Activated gamma-delta T cell treated with Interleukin-2 at 50 U/mL for 16 hours (primary cell): ENCODE measurements around the gene CLDN5.
"Not testable (repeated sequence)": the region's sequence is repeated elsewhere in the genome, so short reads cannot be mapped to it uniquely, and the experiment has no call there.

Experiments used
- DNase-seq: peaks from one replicate; pipeline ENCODE4 v3.0.0-alpha.2; 2020

The CLDN5 gene

DNA sequence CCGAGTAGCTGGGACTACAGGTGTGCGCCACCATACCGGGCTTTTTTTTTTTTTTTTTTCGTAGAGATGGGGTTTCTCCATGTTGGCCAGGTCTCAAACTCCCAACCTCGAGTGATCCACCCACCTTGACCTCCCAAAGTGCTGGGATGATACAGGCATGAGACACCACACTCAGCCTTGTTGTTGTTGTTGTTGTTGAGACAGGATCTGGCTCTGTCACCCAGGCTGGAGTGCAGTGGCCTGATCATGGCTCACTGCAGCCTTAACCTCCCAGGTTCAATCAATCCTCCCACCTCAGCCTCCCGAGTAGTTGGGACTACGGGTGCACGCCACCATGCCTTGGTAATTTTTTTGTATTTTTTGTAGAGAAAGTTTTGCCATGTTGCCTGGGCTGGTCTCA, 23.4 kb upstream of the CLDN5 start:
- DNase-seq: no peak

DNA sequence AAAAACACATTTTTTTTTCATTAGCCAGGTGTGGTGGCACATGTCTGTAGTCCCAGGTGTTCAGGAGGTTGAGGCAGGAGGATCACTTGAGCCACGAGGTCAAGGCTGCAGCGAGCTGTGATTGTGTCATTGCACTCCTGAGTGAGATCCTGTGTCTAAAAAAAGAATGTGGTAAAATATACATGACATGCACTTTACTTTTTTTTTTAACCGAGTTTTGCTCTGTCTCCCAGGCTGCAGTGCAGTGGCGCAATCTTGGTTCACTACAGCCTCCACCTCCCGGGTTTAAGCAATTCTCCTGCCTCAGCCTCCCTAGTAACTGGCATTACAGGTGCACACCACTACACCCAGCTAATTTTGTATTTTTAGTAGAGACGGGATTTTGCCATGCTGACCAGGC, 22.5 kb upstream of the CLDN5 start:
- no peak for DNase-seq

DNA sequence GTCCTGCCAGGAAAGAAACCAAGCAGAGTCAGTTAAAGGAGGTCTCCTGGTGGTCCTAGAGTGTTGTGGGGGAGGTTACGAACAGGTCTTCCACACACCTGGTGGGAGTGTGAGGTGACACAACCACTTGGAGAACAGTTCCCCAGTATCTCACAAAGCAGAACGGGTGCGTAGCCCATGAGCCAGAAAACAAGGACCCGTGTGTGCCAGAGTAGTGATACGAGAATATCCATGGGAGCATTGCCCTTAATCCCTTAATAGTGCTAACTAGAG, 21.7 kb upstream of the CLDN5 start:
- no peak for DNase-seq

DNA sequence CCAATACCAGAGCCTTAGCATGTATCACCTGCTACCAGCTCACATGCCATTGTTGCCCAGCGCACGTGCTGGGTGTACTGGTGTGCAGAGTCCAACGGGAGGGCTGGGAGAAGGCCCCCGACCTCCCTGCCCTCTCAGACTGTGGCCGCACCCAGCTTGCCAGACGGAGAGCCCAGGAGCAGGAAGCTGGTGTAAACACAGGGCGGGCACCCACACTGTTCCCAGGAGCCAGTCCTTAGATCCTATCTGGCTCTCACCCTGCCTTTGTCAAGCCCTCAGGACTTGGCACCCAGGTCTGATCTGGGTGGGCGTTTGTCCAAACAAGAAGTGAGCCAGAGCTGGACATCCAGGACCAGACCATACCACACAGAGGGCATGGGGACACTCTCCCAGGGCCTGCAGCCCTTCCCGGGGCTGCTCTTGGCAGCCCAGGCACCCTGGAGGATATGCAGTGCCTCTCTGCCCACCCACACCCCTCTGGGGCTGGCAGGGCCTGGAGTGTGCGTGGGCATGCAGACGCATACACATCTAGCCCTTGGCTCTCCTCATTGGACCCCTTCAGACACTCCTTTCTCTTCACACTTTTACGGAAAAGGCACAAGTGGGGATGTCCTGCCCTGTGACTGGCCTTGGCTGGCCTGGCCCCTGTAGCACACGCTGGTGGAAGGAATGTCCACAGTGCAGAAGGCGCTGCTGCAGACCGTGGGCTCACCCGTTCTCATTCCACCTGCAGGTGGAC, 19.9 kb upstream of the CLDN5 start:
- DNase-seq: no peak

DNA sequence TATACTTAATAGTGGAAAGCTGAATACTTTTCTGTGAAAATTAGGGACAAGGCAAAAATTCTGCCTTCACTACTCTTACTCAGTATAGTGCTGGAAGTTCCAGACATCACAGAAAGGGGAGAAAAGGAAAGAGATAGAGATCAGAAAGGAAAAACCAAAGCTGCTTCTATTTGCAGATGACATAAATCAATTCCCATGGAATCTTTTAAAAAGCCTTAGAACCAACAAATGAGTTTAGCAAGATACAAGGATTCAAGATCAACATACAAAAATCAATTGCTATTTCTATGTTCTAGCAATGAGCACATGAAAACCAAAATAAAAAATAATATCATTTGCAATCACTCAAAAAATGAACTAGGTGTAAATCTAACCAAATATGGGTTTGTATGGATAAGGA, 16.2 kb upstream of the CLDN5 start:
- DNase-seq: no peak

DNA sequence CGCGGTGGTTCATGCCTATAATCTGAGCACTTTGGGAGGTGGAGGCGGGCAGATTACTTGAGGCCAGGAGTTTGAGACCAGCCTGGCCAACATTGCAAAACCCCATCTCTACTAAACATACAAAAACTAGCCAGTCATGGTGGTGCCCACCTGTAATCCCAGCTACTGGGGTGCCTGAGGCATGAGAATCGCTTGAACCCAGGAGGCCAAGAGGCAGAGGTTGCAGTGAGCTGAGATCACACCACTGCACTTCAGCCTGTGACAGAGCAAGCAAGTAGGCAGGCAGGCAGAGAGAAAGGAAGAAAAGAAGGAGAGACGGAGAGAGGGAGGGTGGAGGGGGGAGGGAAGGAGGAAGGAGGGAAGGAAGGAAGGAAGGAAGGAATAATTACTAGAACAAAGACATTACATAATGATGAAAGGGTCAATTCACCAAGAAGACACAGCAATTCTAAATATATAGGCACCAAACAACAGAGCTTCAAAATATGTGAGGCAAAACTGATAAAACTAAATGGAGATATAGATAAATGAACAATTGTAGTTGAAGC, 13.8 kb upstream of the CLDN5 start:
- DNase-seq: no peak

DNA sequence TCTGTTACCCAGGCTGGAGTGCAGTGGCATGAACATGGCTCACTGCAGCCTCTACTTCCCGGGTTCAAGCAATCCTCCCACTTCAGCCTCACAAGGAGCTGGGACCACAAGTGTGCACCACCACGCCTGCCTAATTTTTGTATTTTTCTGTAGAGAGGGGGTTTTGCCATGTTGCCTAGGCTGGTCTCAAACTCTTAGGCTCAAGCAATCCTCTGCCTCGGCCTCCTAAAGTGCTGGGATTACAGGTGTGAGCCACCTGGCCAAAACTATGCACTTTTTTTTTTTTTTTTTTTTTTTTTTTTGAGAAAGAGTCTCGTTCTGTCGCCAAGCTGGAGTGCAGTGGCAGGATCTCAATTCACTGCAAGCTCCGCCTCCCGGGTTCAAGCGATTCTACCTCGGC, 12.4 kb upstream of the CLDN5 start:
- DNase-seq: no peak

DNA sequence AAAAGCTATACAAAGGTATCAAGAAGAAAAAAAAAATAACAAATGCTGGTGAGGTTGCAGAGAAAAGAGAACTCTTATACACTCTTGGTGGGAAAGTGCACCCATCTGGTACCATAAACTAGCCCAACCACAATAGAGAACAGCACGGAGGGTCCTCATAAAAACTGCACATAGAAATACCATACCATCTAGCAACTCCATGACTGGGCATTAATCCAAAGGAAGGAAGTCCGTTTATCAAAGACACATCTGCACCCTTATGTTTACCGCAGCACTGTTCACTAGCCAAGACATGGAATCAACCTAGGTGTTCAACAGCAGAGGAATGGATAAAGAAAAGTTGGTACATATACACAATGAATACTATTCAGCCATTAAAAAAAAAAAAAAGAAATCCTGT, 10.8 kb upstream of the CLDN5 start:
- no peak for DNase-seq

DNA sequence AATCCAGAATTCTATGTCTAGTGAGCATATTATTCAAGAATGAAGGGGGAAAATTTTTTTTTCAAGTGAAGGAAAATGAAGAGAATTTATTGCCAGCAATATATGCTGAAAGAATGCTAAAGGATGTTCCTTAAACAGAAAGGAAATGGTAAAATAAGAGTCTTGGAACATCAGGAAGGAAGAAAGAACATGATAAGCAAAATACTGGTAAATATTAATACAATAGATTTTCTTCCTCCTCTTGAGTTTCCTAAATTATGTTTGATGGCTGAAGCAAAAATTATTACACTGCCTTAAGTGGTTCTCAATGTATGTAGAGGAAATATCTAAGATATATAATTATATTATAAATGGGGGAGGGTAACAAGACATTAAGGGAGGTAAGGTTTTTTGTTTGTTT, 9.6 kb upstream of the CLDN5 start:
- no peak for DNase-seq

DNA sequence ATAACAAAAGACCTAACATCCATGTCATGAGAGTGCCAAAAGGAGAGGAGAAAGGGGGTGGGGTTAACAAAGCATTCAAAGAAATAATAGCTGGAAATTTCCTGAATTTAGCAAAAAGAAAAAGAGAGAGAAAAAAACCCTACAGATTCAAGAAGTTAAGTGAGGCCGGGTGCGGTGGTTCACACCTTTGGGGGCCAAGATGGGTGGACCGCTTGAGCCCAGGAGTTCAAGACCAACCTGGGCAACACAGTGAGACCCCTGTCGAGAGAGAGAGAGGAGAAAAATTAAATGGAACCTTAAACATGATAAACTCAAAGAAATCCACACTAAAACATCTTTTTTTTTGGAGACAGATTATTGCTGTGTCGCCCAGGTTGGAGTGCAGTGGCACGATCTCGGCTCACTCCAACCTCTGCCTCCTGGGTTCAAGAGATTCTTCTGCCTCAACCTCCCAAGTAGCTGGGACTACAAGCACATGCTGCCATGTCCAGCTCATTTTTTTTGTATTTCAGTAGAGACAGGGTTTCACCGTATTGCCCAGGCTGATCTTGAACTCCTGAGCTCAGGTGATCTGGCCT, 8.9 kb upstream of the CLDN5 start:
- DNase-seq: no peak

DNA sequence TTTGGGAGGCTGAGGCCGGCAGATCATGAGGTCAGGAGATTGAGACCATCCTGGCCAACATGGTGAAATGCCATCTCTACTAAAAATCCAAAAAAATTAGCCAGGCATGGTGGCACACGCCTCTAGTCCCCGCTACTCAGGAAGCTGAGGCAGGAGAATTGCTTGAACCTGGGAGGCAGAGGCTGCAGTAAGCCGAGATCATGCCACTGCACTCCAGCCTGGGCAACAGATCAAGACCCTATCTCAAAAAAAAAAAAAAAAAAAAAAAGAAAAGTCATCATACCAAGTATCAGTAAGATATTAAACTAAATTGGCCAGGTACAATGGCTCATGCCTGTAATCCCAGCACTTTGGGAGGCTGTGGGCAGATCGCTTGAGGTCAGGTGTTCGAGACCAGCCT, 7.1 kb upstream of the CLDN5 start:
- not testable (repeated sequence) for DNase-seq

DNA sequence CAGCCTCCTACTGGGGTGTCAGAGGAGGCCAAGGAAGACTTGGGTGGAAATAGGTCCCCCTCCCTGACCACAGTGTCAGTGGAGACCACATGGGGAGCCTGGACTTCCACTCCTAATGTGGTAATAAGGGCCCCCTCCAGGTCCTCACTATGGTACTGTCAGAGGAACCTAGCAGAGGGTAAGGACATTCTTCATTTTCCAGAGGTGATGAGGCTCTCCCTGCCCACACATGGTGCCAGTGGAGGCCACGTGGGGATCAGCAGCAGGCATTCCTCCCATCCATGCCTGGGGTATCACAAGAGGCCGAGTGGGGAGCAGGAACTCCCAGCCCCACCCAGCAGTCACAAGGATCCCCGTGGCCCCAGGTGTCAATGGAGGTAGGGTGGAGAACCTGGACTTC, 6.5 kb upstream of the CLDN5 start:
- DNase-seq: no peak

DNA sequence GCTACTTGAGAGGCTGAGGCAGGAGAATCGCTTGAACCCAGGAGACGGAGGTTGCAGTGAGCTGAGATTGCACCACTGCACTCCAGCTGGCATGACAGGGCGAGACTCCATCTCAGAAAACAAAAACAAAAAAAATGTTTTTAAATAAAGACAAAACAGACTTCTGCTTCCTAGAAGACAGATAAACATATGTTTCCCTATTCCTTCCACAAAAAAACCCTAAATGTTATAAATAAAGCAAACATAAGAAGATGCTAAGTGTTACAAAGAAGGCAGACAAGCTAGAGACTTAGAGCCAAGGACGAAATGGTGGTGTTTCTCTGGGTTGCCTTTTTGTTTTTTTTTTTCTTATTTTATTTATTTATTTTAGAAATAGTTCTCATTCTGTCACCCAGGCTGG, 5.6 kb upstream of the CLDN5 start:
- no peak for DNase-seq

DNA sequence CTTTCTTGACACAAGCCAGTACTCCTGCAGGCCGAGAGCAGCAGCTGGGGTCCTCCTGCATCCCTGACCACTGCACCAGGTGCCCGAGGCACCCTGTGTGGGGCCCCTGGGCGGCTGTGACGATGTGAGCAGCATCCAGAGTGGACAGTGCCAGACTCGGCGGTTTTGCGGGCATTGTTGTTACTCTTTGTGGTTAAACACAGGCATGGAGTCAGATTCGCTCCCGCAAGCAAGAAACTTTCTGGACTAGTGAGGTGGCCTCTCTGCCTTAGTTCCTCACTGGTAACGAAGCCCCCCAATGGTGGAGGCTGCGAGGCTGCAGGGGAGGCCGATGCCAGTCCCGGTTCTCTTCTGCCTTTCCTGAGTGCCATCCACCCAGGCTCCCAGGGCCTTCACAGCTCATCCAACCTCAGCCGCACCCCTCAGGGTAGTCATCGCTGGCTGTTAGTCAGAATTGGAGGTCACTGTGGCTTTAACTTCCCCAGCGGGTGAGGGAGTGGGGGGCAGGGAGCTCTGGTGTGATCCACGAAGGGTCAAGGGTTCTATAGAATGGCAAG, 3.7 kb upstream of the CLDN5 start:
- DNase-seq: no peak

DNA sequence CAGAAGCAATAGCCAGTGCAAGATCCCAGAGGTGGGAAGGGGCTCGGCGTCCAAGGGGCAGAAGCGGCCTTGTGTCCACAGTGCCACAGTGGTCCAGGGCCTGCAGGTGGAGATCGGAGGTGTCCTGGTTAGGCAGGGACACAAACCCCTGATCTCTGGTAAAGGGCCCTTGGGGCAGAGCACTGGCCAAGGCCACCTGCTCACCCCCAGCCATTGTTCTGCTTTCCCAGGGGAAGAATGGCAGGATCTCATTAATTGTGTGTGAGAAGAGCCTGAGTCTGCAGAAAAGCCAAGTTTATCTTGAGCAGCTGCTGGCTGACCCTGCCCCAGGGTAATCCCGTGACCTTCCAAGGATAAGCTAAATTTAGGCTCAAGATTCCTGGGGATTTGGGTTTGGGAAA, 3.1 kb upstream of the CLDN5 start:
- no peak for DNase-seq

DNA sequence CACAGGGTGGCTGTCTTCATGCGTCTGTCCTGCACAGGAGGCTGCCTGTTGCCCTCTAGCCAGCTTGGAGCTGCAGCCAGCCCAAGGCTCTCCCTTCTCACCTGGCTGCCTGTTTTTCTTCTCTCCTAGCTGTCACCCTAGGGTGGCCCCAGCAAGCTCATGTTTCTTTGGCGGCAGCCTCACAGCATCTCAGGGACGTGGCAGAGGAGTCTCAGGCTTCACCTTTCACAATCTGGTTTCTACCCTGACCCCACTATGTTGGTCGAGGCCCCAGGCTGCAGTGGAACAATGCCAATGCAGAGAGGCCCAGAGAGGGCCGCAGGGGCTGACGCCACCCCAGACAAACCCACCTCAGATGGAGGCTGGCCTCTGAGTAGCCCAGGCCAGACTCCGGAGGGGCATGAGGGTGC, 2.5 kb upstream of the CLDN5 start:
- no peak for DNase-seq

DNA sequence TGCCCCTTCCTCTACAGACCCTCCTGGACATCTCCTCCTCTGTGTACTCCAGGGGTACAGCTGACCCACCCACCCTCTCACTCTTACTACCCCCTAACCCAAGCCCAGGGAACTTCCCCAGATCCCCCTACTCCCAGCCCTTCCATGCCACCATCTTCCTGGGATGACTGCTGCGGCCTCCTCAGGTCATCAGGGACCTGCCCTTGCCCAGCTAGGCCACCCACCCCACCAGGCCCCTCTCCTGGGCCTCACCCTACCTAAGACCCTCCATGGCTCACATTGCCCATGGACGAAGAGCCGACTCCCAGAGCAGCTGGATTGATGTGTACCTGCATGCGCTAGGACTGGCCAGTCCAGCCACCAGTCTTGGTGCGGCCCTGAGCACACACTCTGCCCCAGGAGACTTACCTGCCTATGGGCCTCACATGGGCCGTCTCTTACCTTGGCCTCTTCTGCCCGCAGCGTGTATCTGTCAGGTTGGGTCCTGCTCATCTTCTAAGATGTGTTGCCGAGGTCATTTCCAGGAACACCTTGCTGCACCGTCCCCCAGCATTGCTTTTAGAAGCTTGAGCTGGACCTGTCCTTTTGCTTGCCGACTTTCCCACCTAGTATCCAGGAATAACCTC, 2.0 kb upstream of the CLDN5 start:
- DNase-seq: no peak

DNA sequence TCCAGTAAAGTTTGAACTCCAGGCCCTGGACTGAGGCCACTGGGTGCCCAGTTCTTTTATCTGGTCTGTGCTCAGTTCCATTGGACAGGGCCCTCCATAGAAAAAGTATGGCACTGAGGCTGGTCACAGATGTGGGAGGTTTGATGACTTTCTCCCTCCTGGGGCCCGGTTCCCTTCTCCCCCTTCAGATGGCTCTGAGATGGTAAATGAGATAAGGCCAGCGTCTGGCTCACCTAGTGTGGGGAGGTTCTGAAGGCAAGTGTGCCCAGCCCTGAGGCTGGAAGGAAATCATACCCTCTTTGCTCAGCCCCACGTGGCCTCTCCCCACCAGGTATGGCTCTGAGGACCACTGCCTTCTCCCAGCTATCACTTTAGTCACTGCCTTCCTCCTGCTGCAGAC, 1.5 kb upstream of the CLDN5 start:
- DNase-seq: no peak

DNA sequence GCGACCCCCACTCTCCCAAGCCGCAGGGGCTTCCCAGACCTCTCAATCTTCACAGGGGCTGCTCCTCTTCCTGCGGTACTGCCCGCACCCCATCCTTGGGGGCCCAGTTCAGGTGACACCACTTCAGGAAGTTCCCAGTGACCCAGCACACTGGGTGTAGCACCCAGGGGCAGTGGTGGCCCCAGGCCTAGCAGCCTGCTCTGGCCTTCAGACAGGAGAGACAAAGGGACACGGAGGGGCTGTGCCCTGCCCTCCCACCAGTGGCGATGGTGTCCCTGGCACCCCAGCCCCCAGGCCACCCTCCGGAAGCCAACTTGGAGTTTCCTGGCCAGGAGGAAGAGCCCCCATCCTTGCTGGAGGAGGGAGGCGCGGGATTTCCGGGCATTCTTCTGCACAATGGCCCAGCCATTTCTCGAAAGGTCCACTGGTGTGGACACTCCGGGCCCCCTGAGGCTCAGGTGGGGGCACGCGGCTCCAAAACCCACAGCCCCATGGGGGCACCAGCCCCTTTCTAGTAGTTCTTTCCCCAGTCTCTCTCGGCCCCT, 978 bp upstream of the CLDN5 start:
- no peak for DNase-seq

DNA sequence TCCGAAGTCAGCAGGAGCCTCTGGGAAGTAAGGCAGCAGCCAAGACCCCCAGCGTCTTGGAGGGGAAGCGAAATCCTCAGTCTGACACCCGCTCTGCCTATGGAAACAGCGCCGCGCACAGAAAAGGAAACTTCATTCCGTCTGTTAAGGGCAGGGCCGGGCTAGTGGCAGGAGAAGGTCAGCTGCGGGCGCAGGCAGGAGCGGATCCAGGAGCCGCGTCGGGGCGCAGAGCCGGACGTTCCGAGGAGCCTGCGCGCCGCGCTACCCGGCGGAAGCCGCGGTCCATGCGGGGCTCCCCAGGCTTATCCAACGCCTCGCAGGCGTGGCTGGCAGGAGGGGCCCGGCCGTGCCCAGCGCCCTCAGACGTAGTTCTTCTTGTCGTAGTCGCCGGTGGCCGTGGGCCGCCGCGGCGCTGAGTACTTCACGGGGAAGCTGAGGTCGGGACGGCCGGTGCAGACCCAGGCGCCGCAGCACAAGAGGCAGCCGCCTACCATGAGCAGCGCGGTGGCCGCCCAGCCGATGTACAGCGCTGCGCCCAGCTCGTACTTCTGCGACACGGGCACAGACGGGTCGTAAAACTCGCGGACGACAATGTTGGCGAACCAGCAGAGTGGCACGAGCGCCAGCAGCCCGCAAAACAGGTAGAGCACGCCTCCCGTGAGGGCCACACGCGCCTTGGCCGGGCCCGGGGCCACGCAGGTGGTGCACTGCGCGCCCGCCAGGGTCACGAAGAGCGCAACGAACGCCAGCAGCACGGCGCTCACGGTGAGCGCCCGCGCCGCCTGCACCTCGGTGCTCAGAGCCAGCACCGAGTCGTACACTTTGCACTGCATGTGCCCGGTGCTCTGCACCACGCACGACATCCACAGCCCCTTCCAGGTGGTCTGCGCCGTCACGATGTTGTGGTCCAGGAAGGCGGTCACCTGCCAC, 705 bp downstream of the CLDN5 start:
- no peak for DNase-seq

DNA sequence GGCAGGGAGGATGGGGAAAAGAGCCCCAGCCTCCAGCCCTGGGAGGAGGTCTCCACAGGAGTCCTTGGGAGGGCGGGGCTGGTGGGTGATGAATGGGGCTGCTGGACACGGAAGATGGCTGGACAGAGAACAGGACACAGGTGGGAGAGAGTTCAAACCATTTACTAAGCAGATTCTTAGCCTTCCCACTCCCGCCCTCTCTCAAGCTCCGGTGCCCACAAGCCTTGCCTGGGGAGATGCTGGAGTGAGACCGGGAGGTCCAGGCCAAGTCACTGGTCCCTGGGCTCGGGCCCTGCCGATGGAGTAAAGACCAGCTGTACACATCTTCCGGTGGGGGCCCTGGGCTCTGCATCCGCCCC, 1.4 kb downstream of the CLDN5 start:
- no peak for DNase-seq

DNA sequence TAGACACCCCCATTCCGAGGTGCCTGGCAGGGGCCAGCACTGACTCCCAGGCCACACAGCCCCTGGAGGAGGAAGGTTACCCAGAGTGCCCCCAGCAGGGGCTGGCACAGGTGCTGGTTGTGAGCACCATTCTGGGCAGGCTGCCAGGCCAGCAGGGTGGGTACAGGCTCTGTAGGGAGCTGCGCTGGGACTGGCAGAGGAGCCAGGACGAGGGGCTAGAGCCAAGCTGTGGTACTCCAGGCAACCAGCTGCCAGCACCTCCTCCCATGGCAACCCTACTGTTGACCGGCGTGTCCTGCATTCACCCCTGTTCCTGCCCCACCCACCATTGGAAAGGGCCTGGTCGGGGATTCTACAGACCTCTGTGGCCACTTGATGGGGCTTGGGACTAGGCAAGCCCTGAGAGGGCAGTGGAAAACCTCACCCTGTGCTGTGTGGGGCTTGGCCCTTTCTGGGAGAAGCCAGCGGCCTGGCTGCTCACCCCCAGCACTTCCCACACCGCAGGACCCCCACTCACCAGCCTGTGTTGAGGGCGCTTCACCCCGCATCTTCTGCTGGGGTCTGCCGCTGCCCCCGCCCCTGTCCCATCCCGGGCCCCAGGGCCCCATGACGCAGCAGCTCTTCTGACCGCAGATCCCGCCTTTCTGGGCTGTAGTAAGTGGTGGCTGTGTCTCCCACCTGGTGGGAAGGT, 1.9 kb downstream of the CLDN5 start:
- no peak for DNase-seq
